ENCODE data around the gene SPATA9.

The SPATA9 gene

GRCh38 chr5:95655575-95655974, 27.2 kb downstream of the SPATA9 start:
- TF ChIP-seq, protein P1, sequence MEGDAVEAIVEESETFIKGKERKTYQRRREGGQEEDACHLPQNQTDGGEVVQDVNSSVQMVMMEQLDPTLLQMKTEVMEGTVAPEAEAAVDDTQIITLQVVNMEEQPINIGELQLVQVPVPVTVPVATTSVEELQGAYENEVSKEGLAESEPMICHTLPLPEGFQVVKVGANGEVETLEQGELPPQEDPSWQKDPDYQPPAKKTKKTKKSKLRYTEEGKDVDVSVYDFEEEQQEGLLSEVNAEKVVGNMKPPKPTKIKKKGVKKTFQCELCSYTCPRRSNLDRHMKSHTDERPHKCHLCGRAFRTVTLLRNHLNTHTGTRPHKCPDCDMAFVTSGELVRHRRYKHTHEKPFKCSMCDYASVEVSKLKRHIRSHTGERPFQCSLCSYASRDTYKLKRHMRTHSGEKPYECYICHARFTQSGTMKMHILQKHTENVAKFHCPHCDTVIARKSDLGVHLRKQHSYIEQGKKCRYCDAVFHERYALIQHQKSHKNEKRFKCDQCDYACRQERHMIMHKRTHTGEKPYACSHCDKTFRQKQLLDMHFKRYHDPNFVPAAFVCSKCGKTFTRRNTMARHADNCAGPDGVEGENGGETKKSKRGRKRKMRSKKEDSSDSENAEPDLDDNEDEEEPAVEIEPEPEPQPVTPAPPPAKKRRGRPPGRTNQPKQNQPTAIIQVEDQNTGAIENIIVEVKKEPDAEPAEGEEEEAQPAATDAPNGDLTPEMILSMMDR (IDR thresholded peaks at IDR 0.05; ENCODE audit: extremely low read depth, insufficient read depth, missing control alignments): no peak
- in situ Hi-C loops (cut with MboI; ENCODE audit: low pct_unique_long_range_greater_than_20kb, low sequenced_read_pairs, unreplicated experiment): no loop called here
- DNase-seq (ENCODE audit: low spot score): no peak

DNA sequence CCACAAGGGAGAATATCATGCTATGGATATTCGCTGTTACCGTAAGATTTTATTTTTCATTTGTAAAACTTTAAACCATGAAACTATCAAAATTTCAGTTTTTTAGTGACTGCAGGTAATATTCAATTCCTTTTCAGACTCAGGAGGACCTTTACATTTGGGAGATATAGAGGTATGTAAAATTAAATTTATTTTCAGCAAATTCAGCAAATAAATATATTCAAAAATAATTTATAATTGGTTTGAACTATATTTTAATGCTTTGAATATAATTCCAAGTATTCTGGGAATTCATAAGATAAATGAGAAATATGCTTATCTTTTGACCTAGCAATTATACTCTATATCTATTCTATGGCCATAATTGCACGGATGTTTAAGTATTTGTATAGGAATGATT, 28.6 kb downstream of the SPATA9 start:
- TF ChIP-seq, protein P1 (IDR thresholded peaks at IDR 0.05; ENCODE audit: extremely low read depth, insufficient read depth, missing control alignments): no peak
- in situ Hi-C loops (cut with MboI; ENCODE audit: low pct_unique_long_range_greater_than_20kb, low sequenced_read_pairs, unreplicated experiment): no loop called here
- DNase-seq (ENCODE audit: low spot score): no peak

- in situ Hi-C loops (cut with MboI; ENCODE audit: low pct_unique_long_range_greater_than_20kb, low sequenced_read_pairs, unreplicated experiment): no loop called here
Measured at GRCh38 chr5:95652849-95653248, 29.9 kb downstream of the SPATA9 start.

DNA sequence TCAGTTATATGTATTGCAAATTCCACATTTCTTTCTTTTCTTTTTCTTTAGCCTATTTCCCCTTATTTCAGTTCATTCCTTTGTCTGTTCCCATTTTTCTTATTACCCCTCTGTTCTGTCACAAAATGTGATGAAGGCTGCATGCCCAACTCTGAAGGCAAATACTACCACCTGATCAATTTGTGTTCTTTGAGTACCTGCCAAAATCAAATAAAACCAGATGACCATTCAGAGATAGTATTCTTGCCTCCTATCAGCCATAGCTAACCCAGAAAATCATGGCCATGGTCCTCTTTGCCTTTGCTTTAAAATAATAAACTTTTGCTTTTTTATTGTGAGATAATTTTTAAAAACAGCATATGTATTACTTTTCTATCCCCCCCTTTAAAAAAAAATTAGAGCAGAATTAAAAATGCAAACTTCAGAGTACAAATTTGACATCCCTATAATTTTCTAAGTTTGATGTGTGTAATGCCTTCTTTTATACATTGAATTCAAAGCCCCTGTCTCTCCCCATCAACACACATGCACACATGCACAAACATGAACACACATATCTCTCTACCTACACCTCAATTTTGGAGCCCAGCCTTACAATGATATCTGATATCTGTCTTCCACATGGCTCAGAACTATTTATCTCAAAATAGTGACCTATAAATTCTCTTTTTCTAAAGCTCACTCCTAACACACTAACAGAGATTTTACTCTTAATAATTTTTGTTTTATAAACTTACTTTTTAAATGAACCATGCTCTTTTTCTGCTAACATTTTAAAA, 32.8 kb downstream of the SPATA9 start:
- no peak for DNase-seq (ENCODE audit: low spot score)
- TF ChIP-seq, protein P1 (IDR thresholded peaks at IDR 0.05; ENCODE audit: extremely low read depth, insufficient read depth, missing control alignments): no peak
- in situ Hi-C loops (cut with MboI; ENCODE audit: low pct_unique_long_range_greater_than_20kb, low sequenced_read_pairs, unreplicated experiment): no loop called here

More at GRCh38 chr5:95652849-95653248, 29.9 kb downstream of the SPATA9 start:
- no peak for DNase-seq (ENCODE audit: low spot score)
- TF ChIP-seq, protein P1 (IDR thresholded peaks at IDR 0.05; ENCODE audit: extremely low read depth, insufficient read depth, missing control alignments): no peak

GRCh38 chr5:95649274-95649673, 33.5 kb downstream of the SPATA9 start:
- in situ Hi-C loops (cut with MboI; ENCODE audit: low pct_unique_long_range_greater_than_20kb, low sequenced_read_pairs, unreplicated experiment): no loop called here
- no peak for DNase-seq (ENCODE audit: low spot score)
- TF ChIP-seq, protein P1 (IDR thresholded peaks at IDR 0.05; ENCODE audit: extremely low read depth, insufficient read depth, missing control alignments): no peak

- DNase-seq (ENCODE audit: low spot score): no peak
- in situ Hi-C loops (cut with MboI; ENCODE audit: low pct_unique_long_range_greater_than_20kb, low sequenced_read_pairs, unreplicated experiment): no loop called here
- TF ChIP-seq, protein P1 (IDR thresholded peaks at IDR 0.05; ENCODE audit: extremely low read depth, insufficient read depth, missing control alignments): no peak
Measured at GRCh38 chr5:95647886-95648860, 34.6 kb downstream of the SPATA9 start.
